Mononuclear cell (primary cell): ENCODE data around the gene KIAA1671. TPM values are rescaled to one million over a fixed set of nuclear protein-coding genes. Genes with fewer than 3 reads are reported as not detected.

Experiments used
- total RNA-seq: library from RNA; depleted of rRNA; stranded (reverse); fragments of >200 nt; gene quantifications from one replicate; pipeline ENCODE4 v1.2.3, GENCODE V29; 2012

Gene KIAA1671
- total RNA-seq, 1 donor = 0.31 TPM

Other genes starting within 250 kb of the KIAA1671 start
- not detected for gene PIWIL3, start 178.0 kb upstream of the KIAA1671 start, total RNA-seq
- 0.73 TPM for gene SGSM1, start 146.5 kb upstream of the KIAA1671 start, total RNA-seq
- gene LHFPL7, start 6.0 kb upstream of the KIAA1671 start, total RNA-seq = not detected
- gene CRYBB3, start 247.1 kb downstream of the KIAA1671 start, total RNA-seq = not detected